Measurements from ENCODE around the gene DST.

The DST gene

GRCh38 chr6:56445818-56446217, 196.9 kb downstream of the DST start:
- no peaks in the 10 kb centered on the region for H3K27me3 ChIP-seq (ENCODE audit: insufficient read depth, poor library complexity, severe bottlenecking)
- TF ChIP-seq POLR2AphosphoS5 (IDR thresholded peaks at IDR 0.05; ENCODE audit: low read depth): no peak
- TF ChIP-seq, protein P1, sequence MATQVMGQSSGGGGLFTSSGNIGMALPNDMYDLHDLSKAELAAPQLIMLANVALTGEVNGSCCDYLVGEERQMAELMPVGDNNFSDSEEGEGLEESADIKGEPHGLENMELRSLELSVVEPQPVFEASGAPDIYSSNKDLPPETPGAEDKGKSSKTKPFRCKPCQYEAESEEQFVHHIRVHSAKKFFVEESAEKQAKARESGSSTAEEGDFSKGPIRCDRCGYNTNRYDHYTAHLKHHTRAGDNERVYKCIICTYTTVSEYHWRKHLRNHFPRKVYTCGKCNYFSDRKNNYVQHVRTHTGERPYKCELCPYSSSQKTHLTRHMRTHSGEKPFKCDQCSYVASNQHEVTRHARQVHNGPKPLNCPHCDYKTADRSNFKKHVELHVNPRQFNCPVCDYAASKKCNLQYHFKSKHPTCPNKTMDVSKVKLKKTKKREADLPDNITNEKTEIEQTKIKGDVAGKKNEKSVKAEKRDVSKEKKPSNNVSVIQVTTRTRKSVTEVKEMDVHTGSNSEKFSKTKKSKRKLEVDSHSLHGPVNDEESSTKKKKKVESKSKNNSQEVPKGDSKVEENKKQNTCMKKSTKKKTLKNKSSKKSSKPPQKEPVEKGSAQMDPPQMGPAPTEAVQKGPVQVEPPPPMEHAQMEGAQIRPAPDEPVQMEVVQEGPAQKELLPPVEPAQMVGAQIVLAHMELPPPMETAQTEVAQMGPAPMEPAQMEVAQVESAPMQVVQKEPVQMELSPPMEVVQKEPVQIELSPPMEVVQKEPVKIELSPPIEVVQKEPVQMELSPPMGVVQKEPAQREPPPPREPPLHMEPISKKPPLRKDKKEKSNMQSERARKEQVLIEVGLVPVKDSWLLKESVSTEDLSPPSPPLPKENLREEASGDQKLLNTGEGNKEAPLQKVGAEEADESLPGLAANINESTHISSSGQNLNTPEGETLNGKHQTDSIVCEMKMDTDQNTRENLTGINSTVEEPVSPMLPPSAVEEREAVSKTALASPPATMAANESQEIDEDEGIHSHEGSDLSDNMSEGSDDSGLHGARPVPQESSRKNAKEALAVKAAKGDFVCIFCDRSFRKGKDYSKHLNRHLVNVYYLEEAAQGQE (IDR thresholded peaks at IDR 0.05; ENCODE audit: insufficient replicate concordance, low read depth): no peak
- no peak overlapping the region for H3K27ac ChIP-seq (replicated peaks)
- no peak overlapping the region for H3K4me3 ChIP-seq (replicated peaks; ENCODE audit: insufficient read depth, low read length)
- no peak for DNase-seq (ENCODE audit: low read depth in 1 of 2, low spot score in 1 of 2)

- Histone ChIP-seq H3K27me3 (ENCODE audit: insufficient read depth, poor library complexity, severe bottlenecking) (no peaks in the 10 kb centered on the region), H3K4me3 (replicated peaks; ENCODE audit: insufficient read depth, low read length) (no peak overlapping the region), H3K27ac (replicated peaks) (no peak overlapping the region)
- TF ChIP-seq GABPA (IDR thresholded peaks at IDR 0.05; ENCODE audit: low read depth) (no peak), SPI1 (IDR thresholded peaks at IDR 0.05; ENCODE audit: borderline replicate concordance, low read depth) (no peak), POLR2AphosphoS5 (IDR thresholded peaks at IDR 0.05; ENCODE audit: low read depth) (no peak)
- TF ChIP-seq, protein P2, sequence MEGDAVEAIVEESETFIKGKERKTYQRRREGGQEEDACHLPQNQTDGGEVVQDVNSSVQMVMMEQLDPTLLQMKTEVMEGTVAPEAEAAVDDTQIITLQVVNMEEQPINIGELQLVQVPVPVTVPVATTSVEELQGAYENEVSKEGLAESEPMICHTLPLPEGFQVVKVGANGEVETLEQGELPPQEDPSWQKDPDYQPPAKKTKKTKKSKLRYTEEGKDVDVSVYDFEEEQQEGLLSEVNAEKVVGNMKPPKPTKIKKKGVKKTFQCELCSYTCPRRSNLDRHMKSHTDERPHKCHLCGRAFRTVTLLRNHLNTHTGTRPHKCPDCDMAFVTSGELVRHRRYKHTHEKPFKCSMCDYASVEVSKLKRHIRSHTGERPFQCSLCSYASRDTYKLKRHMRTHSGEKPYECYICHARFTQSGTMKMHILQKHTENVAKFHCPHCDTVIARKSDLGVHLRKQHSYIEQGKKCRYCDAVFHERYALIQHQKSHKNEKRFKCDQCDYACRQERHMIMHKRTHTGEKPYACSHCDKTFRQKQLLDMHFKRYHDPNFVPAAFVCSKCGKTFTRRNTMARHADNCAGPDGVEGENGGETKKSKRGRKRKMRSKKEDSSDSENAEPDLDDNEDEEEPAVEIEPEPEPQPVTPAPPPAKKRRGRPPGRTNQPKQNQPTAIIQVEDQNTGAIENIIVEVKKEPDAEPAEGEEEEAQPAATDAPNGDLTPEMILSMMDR (IDR thresholded peaks at IDR 0.05; ENCODE audit: insufficient read depth, low read length): no peak
- TF ChIP-seq, protein P1 (IDR thresholded peaks at IDR 0.05; ENCODE audit: insufficient replicate concordance, low read depth): no peak
- no peak for DNase-seq (ENCODE audit: low read depth in 1 of 2, low spot score in 1 of 2)
Measured at GRCh38 chr6:56444855-56445254, 197.8 kb downstream of the DST start.

DNA sequence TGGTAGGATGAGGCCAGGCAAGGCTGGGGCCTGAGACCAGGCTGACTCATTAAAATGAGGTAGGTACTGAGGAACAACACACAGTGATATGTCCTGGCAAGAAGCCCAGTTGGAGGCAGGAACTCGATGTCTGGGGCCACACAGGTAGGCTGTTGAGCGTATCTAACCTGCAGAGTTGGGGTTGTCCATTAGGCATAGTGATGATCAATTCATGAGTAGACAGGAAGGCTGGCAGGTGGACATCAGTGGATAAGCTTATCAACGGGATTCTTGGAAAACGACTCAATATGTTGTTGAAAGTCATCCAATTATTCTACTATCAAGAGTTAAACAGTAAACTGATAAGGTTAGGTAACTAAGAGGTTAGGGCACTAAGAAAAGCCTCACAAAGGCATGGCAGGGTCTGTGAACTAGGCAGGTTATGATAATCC, 202.1 kb downstream of the DST start:
- TF ChIP-seq, protein P1 (IDR thresholded peaks at IDR 0.05; ENCODE audit: insufficient replicate concordance, low read depth): no peak
- TF ChIP-seq SPI1 (IDR thresholded peaks at IDR 0.05; ENCODE audit: borderline replicate concordance, low read depth): no peak
- TF ChIP-seq GABPA (IDR thresholded peaks at IDR 0.05; ENCODE audit: low read depth): no peak
- TF ChIP-seq, protein P2 (IDR thresholded peaks at IDR 0.05; ENCODE audit: insufficient read depth, low read length): no peak
- no peak for TF ChIP-seq POLR2AphosphoS5 (IDR thresholded peaks at IDR 0.05; ENCODE audit: low read depth)
- no peaks in the 10 kb centered on the region for H3K27me3 ChIP-seq (ENCODE audit: insufficient read depth, poor library complexity, severe bottlenecking)
- DNase-seq (ENCODE audit: low read depth in 1 of 2, low spot score in 1 of 2): no peak
- no peak overlapping the region for H3K27ac ChIP-seq (replicated peaks)
- no peak overlapping the region for H3K4me3 ChIP-seq (replicated peaks; ENCODE audit: insufficient read depth, low read length)
